ENCODE measurements around the gene SMAD3. TPM values are rescaled to one million over a fixed set of nuclear protein-coding genes. Genes with fewer than 3 reads are reported as not detected.

SMAD3 gene
- total and polyA plus RNA-seq, 2 of the 8 experiments (the other 6 are each of a cell fraction or from before 2014, with no cell fraction given) = 10.1 to 12.4 TPM

- DNase-seq (ENCODE audit: low read depth in 1 of 2, low spot score in 2 of 2) = no peak
- H3K9ac ChIP-seq (replicated peaks in 1 of 4; ENCODE audit: extremely low read depth in 1 of 4, low read depth in 3 of 4, low read length in 3 of 4) = no peak overlapping the region
- no peak overlapping the region for H3K56ac ChIP-seq (replicated peaks; ENCODE audit: insufficient read length, low read depth, low read length)
- peaks cover 0 to 6% of the 10 kb centered on the region in 2 experiments; a peak in 1 of 4 replicates for H3K79me2 ChIP-seq (ENCODE audit: control insufficient read depth in 1 of 2, insufficient read depth in 2 of 2, low read length in 2 of 2)
- H2BK12ac ChIP-seq (ENCODE audit: low read depth, low read length) = no peak overlapping the region
- no peak overlapping the region for H3K14ac ChIP-seq (ENCODE audit: insufficient read length)
- H3K79me1 ChIP-seq (ENCODE audit: low read depth, low read length) = no peaks in the 10 kb centered on the region
- WGBS, 2 experiments (ENCODE audit: extremely low coverage in 1 of 2, insufficient coverage in 1 of 2, insufficient read length in 1 of 2, insufficient replicate concordance in 2 of 2, low coverage in 1 of 2, low lambda C conversion rate in 2 of 2, missing lambda C conversion rate in 1 of 2) = 95% methylated on average over 3 of the region's 3 CpGs; no CpG with 5 or more reads in 1 of the 2 experiments
- no peak overlapping the region for H2BK5ac ChIP-seq (ENCODE audit: low read depth, low read length)
- ChIA-PET POLR2A (ENCODE audit: partially characterized antibody) (no interaction called here), CTCF (ENCODE audit: partially characterized antibody) (interaction anchor here (0.6 kb wide), 1 partner anchor 296 kb away, joined by 4 read pairs; no protein-coding TSS in a partner anchor)
- H2AK5ac ChIP-seq (ENCODE audit: low read depth, low read length) = no peak overlapping the region
- no peaks in the 10 kb centered on the region for H4K20me1 ChIP-seq (replicated peaks in 1 of 2; ENCODE audit: control insufficient read depth in 1 of 2, insufficient read depth in 2 of 2, low read length in 2 of 2)
- no peak overlapping the region for H2AFZ ChIP-seq (ENCODE audit: low read length)
- no peak overlapping the region for H3K23ac ChIP-seq (ENCODE audit: insufficient read length)
- no peak overlapping the region for H4K5ac ChIP-seq (ENCODE audit: insufficient read length, low read depth, low read length)
- no peak overlapping the region for H2BK20ac ChIP-seq (ENCODE audit: low read length)
- no peaks in the 10 kb centered on the region for H3K9me3 ChIP-seq (ENCODE audit: insufficient read depth in 2 of 2, low read depth in 1 of 2, low read length in 1 of 2)
- H3K18ac ChIP-seq (ENCODE audit: extremely low read depth, low read length) = no peak overlapping the region
- no peak overlapping the region for H2BK15ac ChIP-seq (ENCODE audit: low read length)
- FAIRE-seq = no peak
- H3K27me3 ChIP-seq (replicated peaks in 1 of 4; ENCODE audit: control insufficient read depth in 3 of 4, extremely low read depth in 1 of 4, insufficient read depth in 3 of 4, low read length in 3 of 4) = no peaks in the 10 kb centered on the region
- no peak overlapping the region for H4K8ac ChIP-seq (ENCODE audit: extremely low read depth, insufficient read depth, low read length)
- H3K4me1 ChIP-seq (replicated peaks in 1 of 4; ENCODE audit: control insufficient read depth in 3 of 4, insufficient read depth in 4 of 4, low read length in 3 of 4) = no peaks in the 10 kb centered on the region
- H3K4me3 ChIP-seq (ENCODE audit: extremely low read depth in 1 of 4, insufficient read depth in 2 of 4, low read depth in 3 of 4, low read length in 4 of 4) = no peak overlapping the region
- no peak overlapping the region for H3K4me2 ChIP-seq (ENCODE audit: insufficient read depth in 1 of 2, low read depth in 2 of 2, low read length in 2 of 2)
- no peak overlapping the region for H4K91ac ChIP-seq (replicated peaks; ENCODE audit: insufficient read length, low read length)
- H2BK120ac ChIP-seq (replicated peaks; ENCODE audit: low read depth, low read length) = no peak overlapping the region
- peaks cover 3 to 16% (median 7%) of the 10 kb centered on the region in 4 experiments; a peak in 4 of 8 replicates for H3K36me3 ChIP-seq (ENCODE audit: control insufficient read depth in 2 of 4, insufficient read depth in 4 of 4, low read length in 3 of 4)
- H3K27ac ChIP-seq (ENCODE audit: low read depth, low read length) = no peak overlapping the region
- H3K23me2 ChIP-seq (ENCODE audit: low read depth, low read length) = no peaks in the 10 kb centered on the region
- H3K4ac ChIP-seq (replicated peaks; ENCODE audit: insufficient read length, low read depth, low read length) = no peak overlapping the region
- TF ChIP-seq CEBPB (IDR thresholded peaks at IDR 0.05; ENCODE audit: low read depth, low read length) = no peak
- TF ChIP-seq CTCF (IDR thresholded peaks at IDR 0.05; ENCODE audit: control extremely low read depth in 1 of 3, insufficient read depth in 1 of 3, low read depth in 1 of 3, low read length in 3 of 3) = no peak
- TF ChIP-seq RBBP5 (IDR thresholded peaks at IDR 0.05; ENCODE audit: borderline replicate concordance, low read depth, low read length) = no peak
- no peak for TF ChIP-seq ATF2 (IDR thresholded peaks at IDR 0.05; ENCODE audit: low read length)
These were observed 167.2 kb downstream of the SMAD3 start for GRCh38 chr15:67232591-67232990.

Measured in H1 (cell line).